Activated naive CD4-positive, alpha-beta T cell treated with Interleukin-2 at 50 U/mL for 16 hours (primary cell): Measurements from ENCODE around the gene MRPL20.
"Not testable (repeated sequence)": the region's sequence is repeated elsewhere in the genome, so short reads cannot be mapped to it uniquely, and the experiment has no call there.

ENCODE experiments used
- DNase-seq: peaks from one replicate; pipeline ENCODE4 v3.0.0-alpha.2; 2020

Gene MRPL20

DNA sequence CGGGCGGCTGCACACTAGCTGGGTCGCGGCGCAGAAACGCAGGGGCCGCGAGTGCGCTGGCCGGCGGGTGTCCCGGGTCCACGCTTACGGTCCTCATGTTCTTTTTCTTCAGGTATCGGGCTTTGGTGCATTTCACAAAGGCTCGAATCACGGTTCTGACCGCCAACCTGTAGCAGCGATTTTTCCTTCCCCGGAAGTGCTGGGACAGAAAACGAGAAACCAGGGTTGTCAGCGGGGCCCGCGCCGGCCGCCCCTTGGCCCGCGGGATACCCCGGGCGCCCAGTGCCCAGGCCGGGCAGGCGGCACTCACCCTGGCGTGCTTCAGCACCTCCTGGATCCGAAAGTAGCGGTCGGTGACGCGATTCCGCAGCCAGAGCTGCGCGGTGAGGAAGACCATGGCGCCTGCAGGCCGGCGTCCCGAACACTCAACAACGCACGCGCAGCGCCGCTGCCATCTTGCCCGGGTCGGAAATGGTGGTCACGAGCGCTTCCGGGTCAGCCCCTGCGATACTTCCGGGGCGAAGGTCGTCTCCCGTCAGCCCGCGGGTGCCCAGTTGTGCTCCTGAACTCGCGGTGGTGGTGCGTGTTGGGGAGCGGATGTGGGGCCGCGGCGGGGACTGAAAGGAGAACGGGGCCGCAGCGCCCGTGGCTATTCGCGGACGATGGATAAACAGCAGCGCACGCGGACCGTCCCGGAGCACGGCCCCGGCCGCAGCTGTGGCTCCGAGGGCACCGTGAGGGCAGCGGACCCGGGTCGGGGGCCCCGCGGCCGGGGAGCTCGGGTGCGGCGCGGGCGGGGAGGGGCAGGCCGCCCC lies at the start of gene MRPL20:
Gene MRPL20 (minus strand): TSS at position 473 of the 815 bp plus-strand sequence. CDS start 76 bp downstream, at position 397.
- peak; percentile 97 for DNase-seq

DNA sequence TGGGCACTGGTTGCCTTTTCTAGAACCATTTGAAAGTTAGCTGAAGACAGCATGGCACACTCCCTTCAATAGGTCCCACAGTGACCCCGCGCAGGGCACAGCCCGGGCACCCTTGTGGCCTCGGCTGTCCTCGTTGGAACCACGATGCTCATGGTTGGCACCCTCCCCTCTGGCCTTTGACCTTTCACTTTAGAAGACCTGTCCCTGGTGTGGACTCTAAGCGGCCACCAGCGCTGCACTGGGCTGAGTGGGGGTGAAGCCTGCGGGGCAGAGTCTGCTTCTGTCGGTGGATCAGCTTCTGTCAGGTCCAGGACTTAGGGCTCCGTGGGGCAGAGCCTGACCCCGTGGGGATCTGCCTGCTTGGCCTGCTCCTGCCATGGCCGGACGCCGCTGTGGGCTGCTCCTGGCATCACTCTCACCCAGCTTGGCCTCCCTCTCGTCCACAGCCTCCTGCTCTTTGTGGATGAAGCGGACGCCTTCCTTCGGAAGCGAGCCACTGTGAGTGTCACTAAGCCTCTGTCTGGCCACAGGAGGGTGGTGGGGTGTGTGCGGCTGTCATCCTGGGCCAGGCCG lies 49.7 kb upstream of the MRPL20 start:
- not testable (repeated sequence) for DNase-seq

DNA sequence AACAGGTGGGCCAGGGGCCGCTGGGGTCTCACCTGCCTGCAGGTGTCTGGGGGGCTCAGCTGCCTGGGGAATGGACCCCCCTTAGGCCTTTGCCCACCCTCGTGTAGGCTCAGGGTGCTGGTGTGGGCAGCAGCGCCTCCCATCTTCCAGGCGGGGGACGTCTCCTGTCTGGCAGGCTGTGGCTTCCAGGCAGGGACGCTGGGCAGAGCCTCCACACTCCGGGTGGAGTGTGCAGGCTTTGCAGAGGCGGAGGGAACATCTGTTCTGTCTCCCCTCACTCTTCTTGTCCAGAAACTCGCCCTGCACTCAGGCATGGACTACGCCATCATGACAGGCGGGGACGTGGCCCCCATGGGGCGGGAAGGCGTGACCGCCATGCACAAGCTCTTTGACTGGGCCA lies 48.8 kb upstream of the MRPL20 start:
- not testable (repeated sequence) for DNase-seq

DNA sequence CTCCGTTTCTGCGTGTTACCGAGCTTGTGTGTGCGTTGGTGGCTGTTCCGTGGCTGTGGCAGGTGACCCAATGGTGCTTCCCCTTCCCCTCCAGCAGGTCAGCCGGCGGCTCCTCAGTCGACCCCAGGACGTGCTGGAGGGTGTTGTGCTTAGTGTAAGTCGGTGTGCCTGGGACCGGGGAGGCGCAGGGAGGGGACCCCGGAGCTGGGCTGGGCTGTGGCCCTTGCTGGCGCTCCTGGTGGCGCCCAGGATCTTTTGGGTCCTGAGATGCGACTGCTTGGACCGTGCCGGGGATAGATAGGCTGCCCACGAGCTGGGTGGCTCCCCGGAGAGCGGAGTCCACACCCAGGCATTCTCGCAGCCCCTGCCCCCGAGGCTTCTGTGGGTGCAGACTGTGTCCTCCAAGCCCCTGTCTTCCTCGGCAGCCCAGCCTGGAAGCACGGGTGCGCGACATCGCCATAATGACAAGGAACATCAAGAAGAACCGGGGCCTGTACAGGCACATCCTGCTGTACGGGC lies 48.3 kb upstream of the MRPL20 start:
- no peak for DNase-seq

DNA sequence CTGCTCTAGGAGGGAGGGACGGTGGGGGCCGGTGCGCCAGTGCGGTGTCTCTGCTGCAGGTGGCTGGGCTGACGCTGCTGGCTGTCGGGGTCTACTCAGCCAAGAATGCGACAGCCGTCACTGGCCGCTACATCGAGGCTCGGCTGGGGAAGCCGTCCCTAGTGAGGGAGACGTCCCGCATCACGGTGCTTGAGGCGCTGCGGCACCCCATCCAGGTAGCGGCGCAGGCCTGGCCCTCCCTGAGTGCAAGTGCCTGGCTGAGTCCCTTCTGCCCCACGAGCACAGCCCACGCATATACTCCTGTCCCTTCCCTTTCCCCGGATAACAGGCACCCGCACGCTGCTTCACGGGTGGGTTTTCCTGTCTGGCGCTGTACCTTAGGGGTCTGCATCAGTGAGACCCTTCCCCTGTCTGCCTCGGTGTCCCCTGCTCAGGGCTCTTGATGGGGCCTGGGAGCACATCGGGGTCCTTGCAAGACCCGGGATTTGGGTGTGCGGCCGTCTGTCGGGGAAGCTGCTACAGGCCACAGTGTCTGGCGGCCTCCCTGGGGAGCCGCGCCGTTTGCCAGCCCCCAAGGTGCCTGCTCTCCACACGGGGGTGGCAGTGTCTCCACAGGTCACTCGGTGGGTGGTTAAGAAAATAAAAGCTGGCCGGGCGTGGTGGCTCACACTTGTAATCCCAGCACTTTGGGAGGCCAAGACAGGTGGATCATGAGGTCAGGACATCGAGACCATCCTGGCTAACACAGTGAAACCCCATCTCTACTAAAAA lies 47.4 kb upstream of the MRPL20 start:
- not testable (repeated sequence) for DNase-seq

DNA sequence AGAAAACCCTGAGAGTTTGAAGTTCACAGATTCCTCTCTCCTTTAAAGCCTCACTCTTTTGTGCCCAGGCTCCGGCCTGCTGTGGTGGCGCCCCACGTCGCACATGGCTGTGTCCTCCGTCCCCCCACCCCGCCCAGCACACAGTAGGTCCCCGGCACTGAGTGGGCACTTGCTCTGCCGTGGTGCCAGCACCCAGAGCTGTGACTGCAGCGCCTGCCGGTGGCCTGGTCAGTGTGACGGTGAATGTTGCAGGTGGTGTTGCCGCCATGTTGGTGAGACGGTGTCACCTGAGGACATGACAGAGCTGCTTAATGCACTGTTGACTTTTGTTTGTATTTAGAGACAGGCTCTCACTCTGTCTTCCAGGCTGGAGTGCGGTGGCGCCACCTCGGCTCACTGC lies 45.8 kb upstream of the MRPL20 start:
- DNase-seq: no peak

DNA sequence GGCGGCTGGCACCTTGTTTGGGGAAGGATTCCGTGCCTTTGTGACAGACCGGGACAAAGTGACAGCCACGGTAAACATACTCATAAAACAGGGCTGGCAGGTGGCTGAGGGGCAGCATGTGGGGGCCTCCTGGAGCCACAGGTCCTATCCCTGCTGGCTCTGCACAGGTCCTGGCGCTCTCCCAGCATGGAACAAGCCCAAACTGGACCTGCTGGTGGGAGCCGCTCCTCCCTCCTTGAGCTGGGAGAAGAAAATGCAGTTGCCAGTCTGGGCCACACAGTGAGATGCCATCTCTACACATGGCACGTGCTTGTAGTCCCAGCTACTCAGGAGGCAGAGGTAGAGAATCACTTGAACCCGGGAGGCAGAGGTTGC lies 45.3 kb upstream of the MRPL20 start:
- DNase-seq: not testable (repeated sequence)

DNA sequence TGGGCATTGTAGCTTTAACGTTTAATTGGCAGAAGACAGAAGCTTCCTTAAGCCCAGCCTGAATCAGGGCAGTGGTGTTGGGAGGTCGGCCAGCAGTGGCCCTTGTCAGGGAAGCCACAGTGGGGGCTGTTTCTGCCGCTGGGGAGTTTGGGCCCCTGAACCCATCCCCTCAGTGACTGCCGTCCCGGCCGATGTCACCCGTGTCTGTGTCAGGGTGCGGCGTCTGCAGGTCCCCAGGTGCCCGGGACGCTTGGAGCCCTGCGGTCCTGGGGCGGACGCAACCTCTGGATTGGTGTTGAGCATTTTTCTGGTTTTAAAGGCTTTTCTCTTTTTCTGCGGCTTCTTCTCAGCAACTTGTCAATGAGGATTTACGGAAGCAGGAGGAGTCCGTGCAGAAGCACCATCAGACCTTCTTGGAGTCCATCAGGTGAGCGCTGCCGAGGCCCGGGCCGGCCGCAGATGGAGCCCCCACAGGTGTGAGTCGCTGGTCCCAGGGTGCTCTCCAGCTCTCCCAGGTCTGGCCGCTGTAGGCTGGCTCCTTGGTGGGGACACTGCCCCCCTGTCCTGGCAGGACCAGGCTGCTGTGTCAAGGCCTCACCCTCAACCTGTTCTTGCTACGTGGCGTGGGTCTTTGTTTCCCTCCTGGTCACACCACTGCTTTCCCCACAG lies 44.7 kb upstream of the MRPL20 start:
- DNase-seq: no peak

DNA sequence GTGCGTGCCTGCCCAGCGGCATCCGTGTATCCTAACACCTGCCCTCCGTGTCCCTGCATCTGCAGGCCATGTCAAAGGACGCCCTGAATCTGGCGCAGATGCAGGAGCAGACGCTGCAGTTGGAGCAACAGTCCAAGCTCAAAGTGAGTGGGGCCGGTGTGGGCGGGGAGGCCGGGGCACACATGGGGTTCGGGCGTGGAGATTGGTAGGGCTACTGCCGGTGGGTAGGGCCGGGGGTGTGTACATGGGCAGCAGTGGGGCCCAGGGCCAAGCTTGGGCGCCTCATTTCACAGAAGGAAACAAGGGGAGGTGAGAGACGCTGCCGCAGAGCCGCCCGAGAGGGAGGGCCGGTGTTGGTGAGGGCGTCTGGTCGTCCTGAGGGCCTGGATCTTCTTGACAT lies 43.5 kb upstream of the MRPL20 start:
- DNase-seq: not testable (repeated sequence)

DNA sequence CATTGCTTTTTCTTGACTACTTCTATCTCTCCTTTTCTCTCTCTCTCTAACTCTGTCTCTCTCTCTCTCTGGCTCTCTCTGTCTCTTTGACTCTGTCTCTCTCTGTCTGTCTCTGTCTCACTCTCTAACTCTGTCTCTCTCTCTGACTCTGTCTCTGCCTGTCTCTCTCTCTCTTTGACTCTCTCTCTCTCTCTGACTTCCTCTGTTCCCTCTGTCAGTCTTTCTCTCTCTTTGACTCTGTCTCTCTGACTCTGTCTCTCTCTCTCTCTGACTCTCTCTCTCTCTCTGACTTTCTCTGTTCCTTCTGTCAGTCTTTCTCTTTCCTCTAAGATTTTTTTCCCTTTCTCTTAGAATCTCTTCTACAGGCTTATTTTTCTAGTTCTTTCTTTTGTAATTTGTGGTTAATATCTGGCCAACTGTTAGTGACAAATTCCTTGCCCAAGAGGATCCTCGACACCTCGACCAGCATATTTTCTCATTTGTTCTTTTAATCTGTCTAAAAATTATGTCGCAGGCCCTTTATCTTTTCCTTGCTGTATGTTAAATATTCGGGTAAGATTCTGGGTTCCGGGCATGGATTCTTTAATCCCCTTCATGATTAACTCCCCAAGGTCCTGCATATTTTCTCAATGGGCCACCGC lies 42.1 kb upstream of the MRPL20 start, which contains the start of gene ATAD3C:
Gene ATAD3C (plus strand): TSS at position 591 of the 641 bp plus-strand sequence. CDS start 995 bp downstream, outside the sequence.
- no peak for DNase-seq

DNA sequence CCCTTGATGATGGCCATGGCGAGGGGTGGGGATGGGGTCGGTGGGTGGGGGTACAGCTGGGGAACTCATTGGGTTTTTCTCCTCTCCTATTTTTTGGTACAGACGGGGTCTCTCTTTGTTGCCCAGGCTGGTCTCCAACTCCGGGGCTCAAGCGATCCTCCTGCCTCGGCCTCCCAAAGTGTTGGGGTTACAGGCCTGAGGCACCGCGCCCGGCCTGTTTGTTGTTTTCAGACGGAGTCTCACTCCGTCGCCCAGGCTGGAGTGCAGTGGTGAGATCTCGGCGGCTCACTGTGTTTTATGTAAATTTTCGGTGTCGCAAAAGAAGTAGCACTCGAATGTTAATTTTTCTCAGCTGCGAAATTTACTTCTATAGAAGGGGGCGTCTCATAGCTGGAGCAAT lies 39.5 kb upstream of the MRPL20 start:
- DNase-seq: not testable (repeated sequence)

DNA sequence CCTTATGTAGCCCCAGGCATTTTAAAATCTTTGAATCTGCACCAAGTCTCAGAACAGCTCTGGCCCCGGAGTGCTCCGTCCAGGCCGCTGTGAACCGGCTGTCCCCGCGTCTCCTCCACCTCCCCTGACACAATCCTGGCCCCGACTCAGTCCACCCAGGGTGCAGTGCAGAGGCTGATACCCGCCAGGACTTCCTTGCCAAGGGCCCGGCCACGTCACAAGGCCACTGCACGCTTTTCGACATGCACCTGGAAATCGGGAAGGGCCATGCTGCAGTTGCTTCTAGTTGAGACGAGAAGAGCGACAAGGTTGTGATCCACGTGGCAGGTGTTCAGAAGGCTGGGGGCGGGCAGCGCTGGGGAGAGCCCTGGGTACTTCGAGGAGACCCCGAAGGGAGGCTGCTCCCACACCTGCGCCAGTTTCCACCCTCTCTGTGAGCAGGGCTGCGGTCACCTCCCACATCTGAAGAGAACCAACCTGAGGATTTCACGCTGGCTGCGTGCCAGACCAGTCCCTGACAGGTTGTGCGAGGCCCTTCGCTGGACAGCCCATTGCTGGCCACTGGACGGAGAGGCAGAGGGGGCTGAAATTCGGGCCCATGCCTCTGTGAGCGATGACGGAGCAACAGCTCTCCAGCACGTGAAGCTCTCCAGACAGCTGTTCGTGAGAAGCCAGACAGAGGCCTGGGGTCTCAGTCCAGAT lies 35.1 kb upstream of the MRPL20 start:
- no peak for DNase-seq

DNA sequence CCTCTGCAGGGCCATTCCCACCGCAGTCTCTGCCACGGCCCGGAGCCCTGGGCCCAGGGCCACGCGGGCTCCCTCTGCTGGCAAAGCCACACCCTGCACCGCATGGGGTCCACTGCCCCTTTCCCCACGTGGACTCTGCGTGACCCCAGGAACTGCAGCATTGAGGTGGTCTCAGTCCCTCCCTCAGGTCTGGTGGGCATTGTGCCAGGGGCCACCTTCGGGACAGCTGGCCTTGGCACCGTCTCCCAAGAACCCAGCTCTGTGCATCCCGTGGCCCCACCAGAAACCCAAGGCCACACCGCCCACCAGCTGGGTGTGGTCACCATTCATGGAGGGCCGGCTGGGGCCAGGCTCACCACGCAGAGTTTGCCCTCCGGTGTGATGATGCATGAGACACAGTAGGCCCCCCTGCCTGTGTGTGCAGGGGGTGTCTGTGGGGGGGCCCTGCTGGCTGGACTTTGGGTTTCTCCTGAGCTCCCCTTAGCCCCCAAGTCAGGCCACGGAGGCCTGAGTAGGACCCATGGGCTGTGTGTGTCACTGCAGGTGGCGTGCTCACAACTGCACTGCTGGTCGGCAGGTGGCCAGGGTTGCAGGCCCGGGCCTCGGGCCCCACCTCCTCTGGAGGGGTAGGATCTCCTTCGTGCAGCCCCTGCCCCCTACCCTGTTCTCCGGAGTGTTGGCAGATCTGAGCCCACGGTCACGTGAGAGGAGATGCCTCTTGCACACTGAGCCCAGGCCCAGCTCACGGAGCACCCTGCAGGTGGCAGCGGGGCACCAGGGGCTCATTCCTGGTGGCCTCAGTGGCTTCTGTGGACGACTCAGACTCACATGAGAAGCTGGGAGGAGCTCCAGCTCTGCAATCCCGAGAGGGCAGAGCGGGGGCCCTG lies 34.2 kb upstream of the MRPL20 start:
- DNase-seq: peak; percentile 64

DNA sequence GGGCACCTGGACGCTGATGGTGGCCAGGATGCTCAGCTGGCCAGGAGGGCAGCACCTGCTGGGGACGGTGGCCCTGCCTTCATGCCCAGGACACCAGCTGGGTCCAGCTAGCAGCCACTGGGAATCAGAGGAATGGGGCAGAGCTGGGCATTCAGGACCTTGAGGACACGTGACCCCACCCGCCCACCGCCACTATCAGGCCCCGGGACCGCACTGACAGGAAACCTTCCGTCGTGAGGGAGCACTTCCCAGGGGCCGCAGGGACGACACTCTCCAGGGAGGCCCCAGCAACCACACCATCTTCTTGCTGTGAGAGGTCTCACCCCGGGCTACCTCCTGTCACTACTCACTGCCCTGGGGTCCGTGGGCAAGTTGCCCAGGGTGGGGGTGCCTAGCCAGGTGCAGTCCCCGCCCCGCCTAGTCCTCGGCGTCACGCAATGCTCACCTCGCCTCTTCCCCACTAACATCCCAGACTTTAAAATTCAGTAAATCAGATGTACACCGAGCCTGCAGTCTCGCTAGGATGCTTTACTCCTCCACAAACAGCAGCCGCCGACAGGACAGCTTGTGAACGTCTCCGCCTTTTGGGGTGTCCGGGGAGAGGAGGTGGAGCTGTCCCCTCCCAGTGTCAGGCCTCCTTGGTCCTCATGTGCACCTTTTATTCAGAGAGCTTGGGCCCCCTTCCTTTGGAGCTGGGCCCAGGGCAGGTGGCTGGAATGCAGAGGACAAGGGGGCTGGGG lies 33.3 kb upstream of the MRPL20 start:
- DNase-seq: no peak

DNA sequence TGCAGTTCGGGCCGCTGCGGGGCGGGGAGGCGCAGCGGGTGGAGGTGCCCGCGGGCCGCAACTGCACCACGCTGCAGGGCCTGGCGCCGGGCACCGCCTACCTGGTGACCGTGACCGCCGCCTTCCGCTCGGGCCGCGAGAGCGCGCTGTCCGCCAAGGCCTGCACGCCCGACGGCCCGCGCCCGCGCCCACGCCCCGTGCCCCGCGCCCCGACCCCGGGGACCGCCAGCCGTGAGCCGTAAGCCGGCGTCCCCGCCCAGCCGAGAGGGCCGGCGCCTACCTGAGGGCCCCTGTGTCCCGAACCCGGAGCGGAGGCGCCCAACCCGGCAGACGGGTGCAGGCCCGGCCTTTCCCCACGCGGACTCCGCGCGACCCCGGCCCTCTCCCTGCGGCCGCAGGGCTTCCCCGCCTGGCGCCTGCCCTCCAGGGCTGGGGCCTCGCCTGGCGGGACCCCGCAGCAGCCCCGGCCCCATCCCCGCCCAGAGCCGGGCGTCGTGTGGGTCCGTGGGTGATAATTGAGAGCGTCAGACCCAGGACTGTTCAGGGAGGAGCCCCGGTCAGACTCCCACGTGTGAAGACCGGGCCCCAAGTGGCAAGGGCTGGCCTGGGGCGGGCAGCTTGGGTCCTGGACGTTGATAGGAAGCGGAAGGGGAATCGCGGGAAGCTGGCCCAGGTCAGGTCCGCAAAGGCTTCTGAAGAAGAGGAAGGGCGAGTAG lies 32.6 kb upstream of the MRPL20 start:
- DNase-seq: no peak

DNA sequence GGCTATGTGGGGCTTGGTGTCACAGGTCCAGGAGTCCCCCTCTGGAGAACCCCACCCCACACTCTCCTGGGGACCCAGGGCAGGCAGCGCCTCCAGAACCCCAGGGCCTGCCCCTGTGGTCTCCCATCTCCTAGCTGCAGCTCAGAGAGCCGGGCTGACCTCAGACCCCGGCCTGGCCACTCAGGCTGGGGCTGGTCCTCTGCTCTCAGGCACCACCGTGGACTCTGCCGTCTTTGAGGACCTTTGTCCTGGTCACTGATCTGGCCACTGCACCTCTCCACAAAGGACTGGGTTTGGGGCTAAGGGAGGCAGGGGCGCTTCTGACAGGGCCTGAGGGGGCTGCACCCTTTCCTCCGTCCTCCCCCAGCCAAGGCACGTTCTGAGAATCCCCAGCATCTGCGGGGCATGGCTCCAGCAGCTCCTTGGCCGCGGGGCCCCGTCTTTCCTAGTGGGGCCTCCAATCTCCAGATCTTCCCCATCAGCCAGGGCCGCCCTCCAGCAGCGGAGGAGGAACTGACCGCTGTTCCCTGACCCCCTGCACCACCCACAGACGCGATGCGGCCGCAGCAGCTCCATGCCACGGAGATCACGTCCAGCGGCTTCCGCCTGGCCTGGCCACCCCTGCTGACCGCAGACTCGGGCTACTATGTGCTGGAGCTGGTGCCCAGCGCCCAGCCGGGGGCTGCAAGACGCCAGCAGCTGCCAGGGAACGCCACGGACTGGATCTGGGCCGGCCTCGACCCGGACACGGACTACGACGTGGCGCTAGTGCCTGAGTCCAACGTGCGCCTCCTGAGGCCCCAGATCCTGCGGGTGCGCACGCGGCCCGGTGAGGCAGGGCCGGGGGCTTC lies 31.7 kb upstream of the MRPL20 start:
- DNase-seq: no peak

DNA sequence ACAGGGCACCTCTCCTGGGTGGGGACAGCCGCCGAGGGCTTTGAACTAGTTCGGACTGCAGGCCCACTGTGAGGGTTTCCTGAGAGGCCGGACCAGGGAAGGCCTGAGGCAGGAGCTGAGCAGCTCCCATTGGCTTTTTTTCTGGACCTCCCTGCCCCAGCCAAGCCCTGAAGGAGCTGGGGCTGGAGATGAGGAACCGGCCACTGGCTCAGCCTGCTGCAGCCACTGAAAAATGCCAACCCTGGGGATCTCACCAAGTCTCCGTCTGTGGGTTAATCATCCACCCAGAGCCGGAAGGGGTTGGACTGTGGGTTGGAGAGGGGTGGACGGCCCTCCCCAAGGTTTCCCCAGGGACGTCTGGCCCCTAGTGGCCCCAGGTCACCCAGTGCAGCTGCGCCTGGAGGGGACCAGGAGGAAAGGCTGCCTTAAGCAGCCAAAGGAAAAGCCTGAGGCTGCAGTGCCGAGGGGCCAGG lies 30.8 kb upstream of the MRPL20 start:
- no peak for DNase-seq
